NCI-H226 (cell line): ENCODE measurements around the gene SNED1.

Source experiments
- DNase-seq: peaks from one replicate; pipeline ENCODE4 v3.0.0-alpha.2; 2015

The SNED1 gene

DNA sequence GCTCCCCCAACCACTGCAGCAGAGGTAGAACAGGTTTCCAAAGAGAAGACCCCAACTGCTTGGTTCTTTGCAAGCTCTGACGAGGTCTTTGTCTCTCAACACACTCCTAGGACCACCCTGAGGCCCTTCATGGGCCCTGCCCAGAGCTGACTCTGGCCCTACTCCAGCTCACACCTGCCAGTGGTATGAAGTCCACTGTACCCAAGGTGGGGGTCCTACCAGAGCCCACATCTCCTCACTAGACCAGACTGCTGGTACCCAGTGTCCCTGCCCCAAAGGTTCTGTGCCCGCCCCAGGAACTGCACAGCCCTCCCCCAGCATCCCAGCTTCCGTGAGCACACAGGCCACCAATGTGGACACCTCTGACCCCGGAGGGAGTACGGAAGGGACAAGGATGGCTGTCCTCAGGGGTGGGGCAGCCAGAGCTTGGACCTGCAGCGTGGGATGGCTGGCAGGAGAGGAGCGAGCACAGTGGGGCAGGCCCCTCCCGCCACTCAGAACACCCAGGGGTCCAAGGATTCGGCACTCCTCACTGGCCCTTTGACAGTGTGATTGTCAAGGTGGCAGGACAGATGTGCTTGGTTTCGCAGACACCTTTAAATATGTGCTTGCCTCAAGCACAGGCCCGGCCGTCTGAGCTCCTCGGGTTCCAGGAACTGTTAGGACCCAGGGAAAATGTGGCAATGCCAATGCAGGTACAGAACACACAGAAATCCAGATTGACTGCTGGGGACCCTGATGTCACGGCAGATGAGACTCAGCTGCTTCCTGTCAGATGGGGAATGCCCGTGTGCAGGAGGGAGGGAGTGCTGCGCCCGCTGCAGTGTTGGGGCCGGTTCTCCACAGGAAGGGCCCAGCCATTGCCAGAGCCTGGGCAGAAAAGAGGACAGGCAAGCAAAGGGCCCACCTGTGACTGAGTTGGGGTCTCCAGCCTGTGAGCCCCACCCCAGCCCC lies 52.5 kb downstream of the SNED1 start:
- DNase-seq, result no peak

DNA sequence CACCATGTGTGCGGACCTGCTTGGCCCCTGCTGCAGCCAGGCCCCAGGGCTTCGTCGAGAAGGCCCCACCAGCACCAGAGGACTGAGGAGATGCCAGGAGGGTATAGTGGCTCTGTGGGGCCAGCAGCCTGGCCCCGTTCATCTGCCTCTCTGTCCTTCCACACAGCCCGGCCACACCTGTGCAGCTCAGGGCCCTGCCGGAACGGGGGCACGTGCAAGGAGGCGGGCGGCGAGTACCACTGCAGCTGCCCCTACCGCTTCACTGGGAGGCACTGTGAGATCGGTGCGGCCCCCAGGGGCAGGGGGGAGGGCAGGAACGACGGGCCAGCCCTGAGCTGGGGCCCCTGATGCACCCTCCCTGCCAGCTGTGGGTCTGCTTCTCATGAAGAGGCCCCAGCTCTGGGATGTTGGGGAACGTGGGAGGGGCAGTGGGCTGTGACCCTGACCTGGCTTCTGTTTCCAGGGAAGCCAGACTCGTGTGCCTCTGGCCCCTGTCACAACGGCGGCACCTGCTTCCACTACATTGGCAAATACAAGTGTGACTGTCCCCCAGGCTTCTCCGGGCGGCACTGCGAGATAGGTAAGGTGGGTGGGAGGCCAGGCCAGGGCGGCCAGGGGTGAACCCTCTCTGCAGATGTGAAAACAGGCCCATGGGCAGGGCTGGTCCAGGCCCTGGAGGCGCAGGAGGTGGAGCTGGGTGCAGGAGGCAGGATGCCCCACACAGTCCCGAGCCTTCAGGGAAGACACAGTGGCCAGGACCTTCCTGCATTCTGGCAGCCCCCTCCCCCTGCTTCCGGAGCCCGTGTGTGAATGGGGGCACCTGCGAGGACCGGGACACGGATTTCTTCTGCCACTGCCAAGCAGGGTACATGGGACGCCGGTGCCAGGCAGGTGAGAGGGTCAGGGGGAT lies 53.4 kb downstream of the SNED1 start:
- DNase-seq, result no peak

DNA sequence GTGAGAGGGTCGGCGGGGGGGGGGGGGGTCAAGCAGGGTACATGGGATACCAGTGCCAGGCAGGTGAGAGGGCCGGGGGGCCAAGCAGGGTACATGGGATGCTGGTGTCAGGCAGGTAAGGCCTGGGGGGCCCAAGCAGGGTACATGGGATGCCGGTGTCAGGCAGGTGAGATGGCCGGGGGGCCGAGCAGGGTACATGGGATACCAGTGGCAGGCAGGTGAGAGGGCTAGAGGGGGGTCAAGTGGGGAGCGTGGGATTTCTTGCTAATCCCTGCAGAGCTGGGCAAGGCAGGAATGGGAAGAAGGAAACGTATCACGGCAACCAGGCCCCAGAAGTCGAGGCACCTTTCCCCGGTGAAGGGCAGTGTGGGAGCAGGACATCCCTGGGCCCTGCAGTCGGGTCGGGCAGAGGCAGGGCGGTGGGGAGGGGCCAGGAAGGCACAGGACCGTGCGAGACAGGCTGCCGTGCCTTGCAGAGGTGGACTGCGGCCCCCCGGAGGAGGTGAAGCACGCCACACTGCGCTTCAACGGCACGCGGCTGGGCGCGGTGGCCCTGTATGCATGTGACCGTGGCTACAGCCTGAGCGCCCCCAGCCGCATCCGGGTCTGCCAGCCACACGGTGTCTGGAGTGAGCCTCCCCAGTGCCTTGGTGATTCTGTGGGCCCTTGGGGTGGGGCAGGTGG lies 54.4 kb downstream of the SNED1 start:
- DNase-seq, result no peak

DNA sequence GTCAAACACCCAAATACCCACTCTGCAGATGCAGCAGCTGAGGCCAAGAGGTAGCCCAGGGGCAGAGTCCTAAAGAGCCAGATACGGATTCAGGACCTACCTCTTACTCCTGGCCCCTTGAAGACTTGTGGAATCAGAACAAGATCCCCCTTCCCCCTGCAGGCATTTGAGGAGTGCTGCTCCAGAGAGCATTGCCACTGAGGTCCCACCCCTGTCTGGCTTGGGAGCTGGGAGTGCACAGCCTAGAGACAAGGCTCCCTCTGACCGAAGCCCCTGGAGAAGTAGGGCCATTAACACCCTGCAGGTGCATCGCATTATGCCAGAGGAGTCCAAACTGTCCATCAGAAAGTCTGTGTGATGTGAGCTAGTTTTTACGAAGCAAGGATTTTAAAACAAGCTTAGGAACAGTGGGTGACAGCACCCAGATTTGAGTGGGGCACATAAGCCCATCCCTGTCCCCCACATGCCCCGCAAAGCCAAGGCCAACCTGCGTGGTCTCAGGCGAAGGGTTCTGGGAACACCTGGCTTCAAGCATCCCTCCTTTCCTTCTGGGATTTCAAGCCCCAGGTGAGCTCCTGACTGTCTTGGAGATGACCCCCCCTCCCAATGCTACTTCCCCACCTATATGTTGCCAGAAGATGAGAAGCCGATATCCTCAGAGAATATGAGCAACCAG lies 55.3 kb downstream of the SNED1 start:
- DNase-seq, result no peak

DNA sequence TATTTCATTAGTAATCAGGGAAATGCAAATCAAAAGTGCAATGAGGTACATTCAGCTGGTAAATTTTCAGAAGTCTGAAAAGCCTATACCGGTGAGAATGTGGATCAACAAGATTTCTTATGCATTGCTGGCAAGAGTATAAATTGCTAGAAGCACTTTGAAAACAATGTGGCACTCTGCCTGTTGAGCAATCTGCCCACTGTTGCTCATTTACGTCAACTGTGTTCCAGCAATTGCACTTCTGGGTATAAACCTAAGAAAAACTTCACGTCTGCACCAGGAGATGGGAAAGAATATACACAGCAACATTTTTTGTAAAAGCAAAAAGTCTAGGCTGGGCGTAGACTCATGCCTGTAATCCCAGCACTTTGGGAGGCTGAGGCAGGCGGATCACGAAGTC lies 62.9 kb downstream of the SNED1 start:
- DNase-seq, result no peak

DNA sequence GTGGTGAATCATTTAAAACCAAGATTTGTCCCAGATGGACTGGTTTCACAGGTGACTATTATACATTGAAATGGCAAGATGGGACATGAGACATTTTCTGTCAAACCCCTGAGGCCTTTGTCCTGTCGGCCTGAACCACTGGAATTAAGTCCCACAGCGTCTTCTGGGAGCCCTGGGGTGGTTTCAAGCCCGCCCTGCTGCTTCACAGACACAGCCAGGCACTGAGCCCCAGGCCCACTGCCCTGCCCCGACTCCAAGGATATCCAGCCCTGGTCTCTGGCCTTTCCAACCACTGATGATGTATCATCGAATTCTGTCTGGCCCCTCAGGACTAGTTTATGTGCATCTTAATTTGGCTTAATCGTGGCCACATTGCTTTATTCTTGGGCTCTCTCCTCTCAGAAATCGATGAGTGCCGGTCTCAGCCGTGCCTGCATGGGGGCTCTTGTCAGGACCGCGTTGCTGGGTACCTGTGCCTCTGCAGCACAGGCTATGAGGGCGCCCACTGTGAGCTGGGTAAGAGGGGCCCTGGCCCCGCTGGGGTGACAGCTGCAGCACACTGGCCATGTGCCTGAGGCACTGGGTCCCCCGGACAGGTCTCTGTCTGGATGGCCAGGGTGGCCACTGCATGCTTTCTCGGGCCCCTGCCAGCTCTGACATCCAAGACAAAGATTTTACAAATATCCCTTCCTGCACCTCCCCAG lies 64.1 kb downstream of the SNED1 start:
- no peak for DNase-seq

DNA sequence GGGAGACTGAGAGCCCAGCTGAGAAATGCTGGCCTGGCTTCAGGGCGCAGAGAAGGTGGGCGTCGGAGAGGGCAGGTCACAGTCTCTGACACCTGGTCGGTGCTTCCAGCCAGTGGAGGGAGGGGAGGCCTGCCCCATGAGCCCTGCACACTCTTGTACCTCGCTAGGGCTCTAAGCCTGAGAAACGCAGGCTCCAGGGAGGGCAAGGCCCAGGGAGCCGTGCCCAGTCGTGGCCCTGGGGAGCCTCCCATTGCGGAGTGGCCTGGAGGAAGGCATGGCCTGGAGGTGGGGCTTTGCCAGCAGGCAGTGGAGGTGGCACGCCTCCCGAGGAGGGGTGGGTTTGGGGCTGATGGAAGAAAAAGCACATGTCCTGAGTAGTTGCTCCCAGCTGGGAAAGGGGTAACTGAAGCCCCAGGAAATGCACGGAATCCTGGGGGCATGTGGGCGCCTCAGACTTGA lies 64.7 kb downstream of the SNED1 start:
- DNase-seq, result no peak

DNA sequence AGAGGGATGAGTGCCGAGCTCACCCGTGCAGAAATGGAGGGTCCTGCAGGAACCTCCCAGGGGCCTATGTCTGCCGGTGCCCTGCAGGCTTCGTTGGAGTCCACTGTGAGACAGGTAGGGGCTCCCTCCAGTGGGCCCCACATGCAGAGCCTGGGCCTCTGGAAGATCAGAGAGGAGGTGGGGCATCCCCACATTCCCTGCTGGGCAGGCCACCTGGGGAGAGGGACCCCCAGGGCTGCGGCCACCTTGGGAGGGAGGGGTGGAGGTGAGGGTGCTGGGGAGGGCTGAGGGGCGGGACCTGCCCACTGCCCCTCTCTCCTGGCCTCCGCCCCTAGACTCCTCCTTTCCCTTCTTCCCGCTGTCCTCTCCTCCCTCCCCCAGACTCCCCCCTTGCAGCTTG lies 65.2 kb downstream of the SNED1 start:
- DNase-seq, result no peak

DNA sequence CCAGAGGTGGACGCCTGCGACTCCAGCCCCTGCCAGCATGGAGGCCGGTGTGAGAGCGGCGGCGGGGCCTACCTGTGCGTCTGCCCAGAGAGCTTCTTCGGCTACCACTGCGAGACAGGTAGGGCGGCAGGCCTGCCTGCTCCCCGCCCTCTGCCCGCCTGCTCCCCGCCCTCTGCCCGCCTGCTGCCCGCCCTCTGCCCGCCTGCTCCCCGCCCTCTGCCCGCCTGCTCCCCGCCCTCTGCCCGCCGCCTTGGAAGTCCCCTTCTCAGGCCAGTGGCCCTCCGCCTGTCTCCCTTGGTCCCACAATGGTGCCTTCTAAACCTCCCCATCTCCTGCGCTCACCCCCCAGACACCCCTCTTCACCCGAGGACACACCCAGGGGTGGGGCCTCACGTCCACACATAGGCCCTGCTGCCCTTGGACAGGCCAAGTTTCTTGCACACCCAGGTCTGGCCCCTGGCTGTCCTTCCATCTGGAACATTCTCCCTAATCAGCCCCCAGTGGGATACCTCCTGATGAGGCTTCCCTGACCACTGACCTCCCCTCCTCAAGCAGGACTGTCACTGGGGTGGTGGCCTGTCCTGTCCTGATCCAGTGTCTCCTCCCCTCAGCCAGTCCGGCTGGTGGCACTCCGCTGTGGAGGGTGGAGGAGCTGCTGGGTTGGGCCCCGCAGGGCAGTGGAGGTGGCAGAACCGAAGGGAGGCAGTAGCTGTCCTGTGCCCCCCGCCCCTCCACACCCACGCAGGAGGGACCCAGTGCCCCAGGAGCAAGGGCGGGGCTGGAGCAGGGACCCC lies 65.8 kb downstream of the SNED1 start:
- peak; percentile 32 for DNase-seq

DNA sequence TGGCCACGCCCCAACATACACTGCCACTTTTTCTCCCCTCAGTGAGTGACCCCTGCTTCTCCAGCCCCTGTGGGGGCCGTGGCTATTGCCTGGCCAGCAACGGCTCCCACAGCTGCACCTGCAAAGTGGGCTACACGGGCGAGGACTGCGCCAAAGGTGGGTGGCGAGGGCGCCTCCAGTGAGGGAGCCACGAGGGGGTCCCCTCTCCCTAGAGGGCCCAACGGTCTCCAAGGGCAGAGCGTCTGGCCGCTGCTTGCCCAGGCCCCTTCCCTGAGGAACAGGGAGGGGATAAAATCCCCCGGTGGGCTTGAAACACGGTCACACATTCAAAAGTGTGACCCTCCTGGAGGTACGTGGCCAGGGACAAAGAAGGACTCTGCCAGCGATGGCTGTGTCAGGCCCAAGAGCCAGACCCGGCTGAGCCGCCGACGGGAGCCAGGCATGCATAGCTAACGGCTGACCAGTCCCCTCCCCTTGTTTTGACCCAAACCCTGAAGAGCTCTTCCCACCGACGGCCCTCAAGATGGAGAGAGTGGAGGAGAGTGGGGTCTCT lies 66.5 kb downstream of the SNED1 start:
- DNase-seq, result no peak

DNA sequence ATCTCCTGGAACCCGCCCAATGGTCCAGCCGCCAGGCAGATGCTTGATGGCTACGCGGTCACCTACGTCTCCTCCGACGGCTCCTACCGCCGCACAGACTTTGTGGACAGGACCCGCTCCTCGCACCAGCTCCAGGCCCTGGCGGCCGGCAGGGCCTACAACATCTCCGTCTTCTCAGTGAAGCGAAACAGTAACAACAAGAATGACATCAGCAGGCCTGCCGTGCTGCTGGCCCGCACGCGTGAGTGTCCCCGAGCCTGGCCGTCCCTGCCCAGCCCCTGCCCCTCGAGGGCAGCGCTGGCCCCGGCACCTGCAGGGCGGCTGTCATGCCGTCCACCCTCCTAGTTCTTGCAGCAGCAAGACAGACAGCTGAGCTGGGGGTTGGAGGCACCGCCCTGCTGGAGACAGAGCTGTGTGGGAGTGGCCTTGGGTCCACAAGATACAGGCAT lies 67.0 kb downstream of the SNED1 start:
- DNase-seq, result no peak

DNA sequence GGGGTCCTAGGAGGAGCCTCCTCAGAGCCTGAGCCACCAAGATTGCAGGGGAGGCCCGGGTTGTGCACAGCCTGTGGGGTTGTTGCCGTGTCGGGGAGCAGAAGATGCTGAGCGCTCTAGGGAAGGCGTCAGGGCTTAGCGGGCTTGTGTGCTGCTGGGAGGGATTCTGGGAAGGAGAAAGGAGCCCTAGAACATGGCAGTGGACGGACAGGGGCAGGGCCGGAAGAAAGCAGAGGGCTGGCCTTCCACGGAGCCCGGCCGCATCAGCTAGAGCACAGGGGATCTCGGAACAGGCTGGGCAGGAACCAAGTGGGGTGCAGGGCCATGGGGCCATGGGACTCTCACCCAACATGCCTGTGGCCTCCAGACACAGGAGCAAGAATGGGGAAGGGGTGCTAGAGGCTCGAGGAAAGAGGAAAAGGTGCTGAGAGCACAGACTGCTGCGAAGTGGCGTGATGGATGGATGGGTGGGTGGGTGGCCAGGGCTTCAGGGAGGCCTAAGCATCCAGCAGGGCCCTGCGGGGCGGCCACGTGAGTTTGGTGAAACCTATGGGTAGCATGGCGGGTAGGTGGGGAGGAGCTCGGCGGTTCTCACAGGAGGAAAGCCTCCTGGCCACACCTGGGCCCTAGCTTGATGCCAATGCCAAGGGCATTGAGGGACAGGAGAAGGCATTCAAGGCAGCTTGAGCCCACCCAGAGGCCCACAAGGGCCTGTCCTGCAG lies 67.9 kb downstream of the SNED1 start:
- no peak for DNase-seq

DNA sequence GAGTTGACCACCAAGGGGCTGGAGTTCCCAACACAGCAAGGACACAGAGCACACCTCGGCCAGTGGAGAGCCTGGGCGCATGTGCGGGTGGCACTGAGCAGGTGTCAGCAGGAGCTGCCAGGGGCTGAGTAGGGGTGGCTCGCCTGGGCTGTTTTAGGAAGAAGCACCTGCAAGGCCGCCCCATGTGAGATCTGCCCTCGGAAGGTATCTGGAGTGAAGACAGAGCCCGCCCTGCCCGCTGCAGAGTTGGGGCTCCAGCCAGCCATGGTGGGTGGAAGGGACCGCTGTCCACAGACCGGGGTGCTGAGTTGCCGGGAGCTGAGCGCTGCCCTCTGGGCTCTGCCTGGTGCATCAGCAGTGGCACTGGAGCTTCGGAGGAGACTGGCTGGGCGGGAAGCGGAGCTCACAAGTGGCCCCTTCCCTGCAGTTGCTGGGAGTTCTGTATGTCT lies 68.5 kb downstream of the SNED1 start:
- DNase-seq, result peak; percentile 12

DNA sequence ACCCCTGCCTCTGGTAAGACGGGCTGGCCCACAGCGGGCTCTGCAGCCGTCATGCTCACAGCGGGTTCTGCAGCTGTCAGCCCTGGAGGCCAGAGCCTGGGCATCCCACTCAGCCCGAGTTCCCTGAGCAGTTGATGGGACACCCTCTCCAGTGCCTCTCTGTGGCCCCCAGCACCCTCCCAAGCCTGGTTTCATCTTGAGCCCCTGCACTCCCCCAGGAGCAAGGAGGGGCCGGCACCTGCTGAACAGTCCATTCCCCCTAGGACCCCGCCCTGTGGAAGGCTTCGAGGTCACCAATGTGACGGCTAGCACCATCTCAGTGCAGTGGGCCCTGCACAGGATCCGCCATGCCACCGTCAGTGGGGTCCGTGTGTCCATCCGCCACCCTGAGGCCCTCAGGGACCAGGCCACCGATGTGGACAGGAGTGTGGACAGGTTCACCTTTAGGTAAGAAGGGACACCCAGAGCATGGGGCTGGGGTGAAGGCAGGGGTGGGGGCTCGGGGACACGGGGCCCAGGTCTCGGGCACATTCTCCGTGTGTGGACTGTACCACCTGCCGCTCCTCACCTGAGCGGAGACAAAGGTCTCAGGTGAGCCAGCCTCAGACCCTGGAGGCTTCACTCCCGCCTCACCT lies 69.2 kb downstream of the SNED1 start:
- DNase-seq, result no peak

DNA sequence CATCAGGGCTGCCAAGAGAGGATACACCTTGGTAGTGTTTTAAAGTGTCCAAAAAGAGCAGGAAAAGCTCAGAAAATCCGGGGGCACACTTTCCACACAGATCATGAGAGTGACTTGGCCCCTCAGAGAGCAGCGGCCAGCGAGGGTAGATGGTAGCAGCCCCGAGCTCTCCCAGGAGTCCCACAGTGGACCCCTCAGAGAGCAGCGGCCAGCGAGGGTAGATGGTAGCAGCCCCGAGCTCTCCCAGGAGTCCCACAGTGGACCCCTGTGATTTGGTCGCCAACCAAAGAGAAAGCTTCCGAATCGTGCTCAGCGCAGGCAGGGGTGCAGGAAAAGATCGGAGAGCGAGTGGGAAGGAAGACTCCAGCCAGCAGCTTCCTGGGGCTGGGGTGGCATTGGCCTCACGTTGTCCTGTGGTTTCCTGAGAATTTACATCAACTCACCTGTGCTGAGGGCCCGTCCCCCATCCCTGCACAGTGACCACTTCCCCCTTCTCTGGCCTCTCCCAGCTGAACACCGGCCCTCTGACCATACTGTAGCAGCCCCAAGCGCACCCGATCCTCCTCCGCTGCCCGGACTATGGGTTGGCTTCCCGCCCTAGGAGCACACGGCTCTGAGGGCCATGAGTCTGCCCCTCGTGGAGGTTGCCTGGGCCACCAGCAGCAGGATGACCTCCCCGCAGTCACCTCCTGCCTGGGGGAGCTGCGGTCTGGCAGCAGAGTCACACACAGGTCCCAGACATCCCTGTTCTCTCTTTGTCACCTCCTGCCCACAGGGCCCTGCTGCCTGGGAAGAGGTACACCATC lies 69.9 kb downstream of the SNED1 start:
- DNase-seq, result no peak

DNA sequence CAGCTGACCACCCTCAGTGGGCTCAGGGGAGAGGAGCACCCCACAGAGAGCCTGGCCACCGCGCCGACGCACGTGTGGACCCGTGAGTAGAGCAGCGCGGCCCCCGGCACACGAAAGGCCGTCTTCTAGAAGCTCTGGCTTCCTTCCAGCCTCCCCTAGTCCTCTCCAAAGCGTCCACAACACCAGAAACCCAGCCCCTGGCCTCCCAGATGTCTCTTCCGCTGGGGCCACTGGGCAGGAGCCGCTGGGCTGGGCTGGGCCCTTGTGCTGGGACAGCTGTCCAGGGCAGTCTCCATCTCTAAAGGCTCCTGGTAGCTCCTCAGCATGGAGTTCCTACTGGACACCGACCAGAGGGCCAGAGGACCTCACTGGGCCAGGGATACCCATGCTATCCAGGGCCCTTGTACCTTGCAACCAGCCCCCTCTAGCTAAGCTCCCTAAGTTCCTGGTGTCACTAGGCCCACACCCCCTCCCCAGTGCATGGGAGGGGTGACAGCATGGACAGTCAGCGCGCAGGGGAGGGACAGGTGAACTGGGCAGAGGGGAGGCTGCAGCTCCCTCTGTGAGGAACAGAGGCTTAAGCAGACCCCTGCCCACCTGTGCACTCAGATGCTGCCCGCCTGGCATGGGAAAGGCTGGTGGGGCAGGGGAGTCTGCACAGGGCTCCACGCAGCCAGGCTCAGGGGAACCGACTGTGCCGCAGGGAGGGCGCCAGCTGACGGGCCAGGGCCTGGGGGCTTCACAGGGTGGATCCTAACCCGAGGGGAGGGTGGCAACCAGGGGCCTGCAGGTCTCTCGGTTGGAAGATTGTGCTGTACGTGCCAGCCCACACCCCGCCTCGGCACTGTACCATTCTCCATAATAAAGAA lies 70.8 kb downstream of the SNED1 start:
- no peak for DNase-seq

DNA sequence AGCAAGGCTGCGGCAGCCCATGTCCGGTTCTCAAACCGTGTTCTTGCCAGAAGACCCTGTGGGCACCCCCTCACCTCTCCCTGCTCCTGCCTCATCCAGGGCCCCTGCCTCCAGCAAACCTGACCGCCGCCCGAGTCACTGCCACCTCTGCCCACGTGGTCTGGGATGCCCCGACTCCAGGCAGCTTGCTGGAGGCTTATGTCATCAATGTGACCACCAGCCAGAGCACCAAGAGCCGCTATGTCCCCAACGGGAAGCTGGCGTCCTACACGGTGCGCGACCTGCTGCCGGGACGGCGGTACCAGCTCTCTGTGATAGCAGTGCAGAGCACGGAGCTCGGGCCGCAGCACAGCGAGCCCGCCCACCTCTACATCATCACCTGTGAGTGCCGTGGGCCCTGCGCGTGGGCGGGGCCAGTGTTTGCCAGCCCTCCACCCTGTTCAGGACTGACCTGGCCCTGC lies 71.4 kb downstream of the SNED1 start:
- no peak for DNase-seq
